Lung (tissue), 12 donors: ENCODE data around the gene TMEM47. TPM values are rescaled to one million over a fixed set of nuclear protein-coding genes. Genes with fewer than 3 reads are reported as not detected.

Experiments used
- ATAC-seq: fragments of 200-7000 bp; cut with Tn5 transposase; one replicate; pipeline ENCODE4 v1.9.1; 2020; ENCODE audit warnings: moderate number of reproducible peaks; ENCODE audit not compliant: insufficient read depth, low FRiP score
- DNase-seq, 3 donors: peaks; one replicate each; pipeline ENCODE4 v3.0.0-alpha.2; 2013 to 2017
- H3K27ac ChIP-seq, 2 donors: one replicate each; pipeline ENCODE4 v1.5.1; 2013; ENCODE audit warnings: mild to moderate bottlenecking in 2 of 2, moderate library complexity in 2 of 2, control low read depth in 1 of 2, inconsistent platforms in 1 of 2, low read depth in 1 of 2, low read length in 1 of 2
- H3K27me3 ChIP-seq, 3 donors: one replicate each; pipeline ENCODE4 v1.5.1; 2013; ENCODE audit warnings: low read length in 2 of 3; ENCODE audit not compliant: control insufficient read depth in 3 of 3, insufficient read depth in 3 of 3
- H3K36me3 ChIP-seq, 4 donors: one replicate each; pipeline ENCODE4 v1.5.1; 2013; ENCODE audit warnings: low read length in 4 of 4, mild to moderate bottlenecking in 1 of 4, moderate library complexity in 1 of 4; ENCODE audit not compliant: control insufficient read depth in 4 of 4, insufficient read depth in 4 of 4
- H3K4me1 ChIP-seq, 5 donors: one replicate each; pipeline ENCODE4 v1.5.1; 2013; ENCODE audit warnings: low read length in 5 of 5, mild to moderate bottlenecking in 2 of 5, moderate library complexity in 1 of 5; ENCODE audit not compliant: control insufficient read depth in 5 of 5, insufficient read depth in 5 of 5
- H3K4me3 ChIP-seq: one replicate; pipeline ENCODE4 v1.5.1; 2013; ENCODE audit warnings: mild to moderate bottlenecking, control low read depth, moderate library complexity
- H3K9ac ChIP-seq, 2 donors: one replicate each; pipeline ENCODE4 v1.5.1; 2013; ENCODE audit warnings: low read length in 2 of 2, control low read depth in 1 of 2; ENCODE audit not compliant: insufficient read depth in 1 of 2
- H3K9me3 ChIP-seq, 4 donors: one replicate each; pipeline ENCODE4 v1.5.1; 2013; ENCODE audit warnings: low read length in 3 of 4, mild to moderate bottlenecking in 1 of 4, moderate library complexity in 1 of 4; ENCODE audit not compliant: control insufficient read depth in 4 of 4, insufficient read depth in 3 of 4
- CTCF ChIP-seq: IDR thresholded peaks from 2 replicates; pipeline ENCODE4 v1.5.1; 2012; ENCODE audit warnings: mild to moderate bottlenecking; ENCODE audit errors: control extremely low read depth, extremely low read depth
- WGBS, 2 donors: extraction: QIAGEN DNeasy Blood & Tissue Kit; methylation state at CpG; one replicate each; pipeline ENCODE4 v1.1.7; 2013; 5-methylcytosine and 5-hydroxymethylcytosine counted together
- polyA plus RNA-seq, 2 donors: library from polyadenylated mRNA; stranded (reverse); fragments of 200-250 nt; gene quantifications; one replicate each; pipeline ENCODE4 v1.2.1, GENCODE V29; 2013
- total RNA-seq, 2 donors: library from RNA; depleted of rRNA in 1 of 2; stranded (reverse); fragments of >200 nt in 1 of 2; gene quantifications; one replicate each; pipeline ENCODE4 v1.2.1, GENCODE V29; 2014 to 2021
- donor health status: control.
- donor health status: control.
- donor health status: Bipolar disorder and iron deficiency.
- donor health status: healthy.
- donor health status: DM: yes; HTN: yes; CAD: no.

TMEM47 gene
- total and polyA plus RNA-seq, 4 donors: 7.0 to 42.6 (median 12.4) TPM

- H3K9ac ChIP-seq: no peak overlapping the region
- peaks cover 0 to 15% (median 3%) of the 10 kb centered on the region in 3 donors for H3K27me3 ChIP-seq
- DNase-seq (no peak), ATAC-seq (no peak)
- 76 to 89% methylated on average over 2 of the region's 2 CpGs for WGBS, 2 donors
- no peaks in the 10 kb centered on the region for H3K36me3 ChIP-seq
- H3K4me3 ChIP-seq: no peak overlapping the region
- no peak for TF ChIP-seq CTCF
- H3K4me1 ChIP-seq: peaks cover 0 to 5% (median 0%) of the 10 kb centered on the region in 5 donors
- H3K9me3 ChIP-seq: no peaks in the 10 kb centered on the region
- H3K27ac ChIP-seq: no peak overlapping the region
Measured at GRCh38 chrX:34642849-34643248, 14.2 kb downstream of the TMEM47 start.

GRCh38 chrX:34638116-34638515 lies 19.0 kb downstream of the TMEM47 start:
- WGBS, 2 donors: 44 to 90% methylated on average over 1 of the region's 1 CpG
- peak in 2 of 3 donors; percentile 44 to 68 for DNase-seq
- ATAC-seq: no peak
- Histone ChIP-seq H3K9me3 (no peaks in the 10 kb centered on the region), H3K27ac (no peak overlapping the region), H3K9ac (no peak overlapping the region), H3K4me1 (peaks cover 0 to 5% (median 0%) of the 10 kb centered on the region in 5 donors), H3K4me3 (no peak overlapping the region), H3K36me3 (peaks cover 0 to 2% (median under 1%) of the 10 kb centered on the region in 4 donors), H3K27me3 (peaks cover 0 to 13% (median 0%) of the 10 kb centered on the region in 3 donors)
- TF ChIP-seq CTCF: no peak

GRCh38 chrX:34634349-34634748 lies 22.7 kb downstream of the TMEM47 start:
- Histone ChIP-seq H3K36me3 (peaks cover 0 to 6% (median 4%) of the 10 kb centered on the region in 4 donors), H3K27me3 (peaks cover 0 to 10% (median 7%) of the 10 kb centered on the region in 3 donors), H3K9ac (no peak overlapping the region), H3K4me3 (no peak overlapping the region), H3K9me3 (no peaks in the 10 kb centered on the region), H3K4me1 (peaks cover 0 to 6% (median 0%) of the 10 kb centered on the region in 5 donors), H3K27ac (no peak overlapping the region)
- ATAC-seq (no peak), DNase-seq (no peak)
- WGBS, 2 donors: 38 to 75% methylated on average over 2 of the region's 2 CpGs
- TF ChIP-seq CTCF: no peak

- Histone ChIP-seq H3K4me3 (no peak overlapping the region), H3K4me1 (peaks cover 0 to 6% (median 0%) of the 10 kb centered on the region in 5 donors), H3K27me3 (peaks cover 0 to 10% (median 4%) of the 10 kb centered on the region in 3 donors), H3K36me3 (peaks cover 0 to 6% (median 4%) of the 10 kb centered on the region in 4 donors), H3K27ac (no peak overlapping the region), H3K9me3 (no peaks in the 10 kb centered on the region), H3K9ac (no peak overlapping the region)
- no peak for TF ChIP-seq CTCF
- DNase-seq (peak in 2 of 3 donors; percentile 44 to 50), ATAC-seq (no peak)
- WGBS, 2 donors: 74 to 87% methylated on average over 3 of the region's 3 CpGs
Measured at GRCh38 chrX:34632384-34632783, 24.7 kb downstream of the TMEM47 start.
